C4-2B (cell line): ENCODE measurements around the gene RPS19BP1.

ENCODE experiments used
- ZFX ChIP-seq: fragments of 450-650 bp; IDR thresholded peaks from 2 replicates; pipeline ENCODE4 v1.6.1; 2017
- TF ChIP-seq, protein P1 (sequence below): fragments of 450-650 bp; conservative IDR thresholded peaks from 2 replicates; pipeline ENCODE4 v1.5.1; 2017; ENCODE audit warnings: mild to moderate bottlenecking

DNA sequence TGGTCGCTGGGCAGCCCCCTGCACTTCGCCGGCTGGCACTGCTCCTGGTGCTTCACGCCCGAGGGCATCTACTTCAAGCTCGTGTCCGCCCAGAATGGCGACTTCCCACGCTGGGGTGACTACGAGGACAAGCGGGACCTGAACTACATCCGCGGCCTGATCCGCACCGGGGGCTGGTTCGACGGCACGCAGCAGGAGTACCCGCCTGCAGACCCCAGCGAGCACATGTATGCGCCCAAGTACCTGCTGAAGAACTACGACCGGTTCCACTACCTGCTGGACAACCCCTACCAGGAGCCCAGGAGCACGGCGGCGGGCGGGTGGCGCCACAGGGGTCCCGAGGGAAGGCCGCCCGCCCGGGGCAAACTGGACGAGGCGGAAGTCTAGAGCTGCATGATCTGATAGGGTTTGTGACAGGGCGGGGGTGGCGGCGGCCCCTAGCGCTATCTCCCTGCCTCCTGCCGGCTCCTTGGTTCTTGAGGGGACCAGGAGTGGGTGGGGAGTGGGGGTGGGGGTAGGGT, 43.9 kb downstream of the RPS19BP1 start:
- TF ChIP-seq, protein P1, sequence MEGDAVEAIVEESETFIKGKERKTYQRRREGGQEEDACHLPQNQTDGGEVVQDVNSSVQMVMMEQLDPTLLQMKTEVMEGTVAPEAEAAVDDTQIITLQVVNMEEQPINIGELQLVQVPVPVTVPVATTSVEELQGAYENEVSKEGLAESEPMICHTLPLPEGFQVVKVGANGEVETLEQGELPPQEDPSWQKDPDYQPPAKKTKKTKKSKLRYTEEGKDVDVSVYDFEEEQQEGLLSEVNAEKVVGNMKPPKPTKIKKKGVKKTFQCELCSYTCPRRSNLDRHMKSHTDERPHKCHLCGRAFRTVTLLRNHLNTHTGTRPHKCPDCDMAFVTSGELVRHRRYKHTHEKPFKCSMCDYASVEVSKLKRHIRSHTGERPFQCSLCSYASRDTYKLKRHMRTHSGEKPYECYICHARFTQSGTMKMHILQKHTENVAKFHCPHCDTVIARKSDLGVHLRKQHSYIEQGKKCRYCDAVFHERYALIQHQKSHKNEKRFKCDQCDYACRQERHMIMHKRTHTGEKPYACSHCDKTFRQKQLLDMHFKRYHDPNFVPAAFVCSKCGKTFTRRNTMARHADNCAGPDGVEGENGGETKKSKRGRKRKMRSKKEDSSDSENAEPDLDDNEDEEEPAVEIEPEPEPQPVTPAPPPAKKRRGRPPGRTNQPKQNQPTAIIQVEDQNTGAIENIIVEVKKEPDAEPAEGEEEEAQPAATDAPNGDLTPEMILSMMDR, result no peak
- TF ChIP-seq ZFX, result no peak
